Endometrium (tissue), 2 donors: Measurements from ENCODE around the gene NONO.
"Not testable (repeated sequence)": the region's sequence is repeated elsewhere in the genome, so short reads cannot be mapped to it uniquely, and the experiment has no call there.

ENCODE experiments used
- FAIRE-seq: peaks from 2 replicates; lab custom pipeline; 2012; peaks lifted over from hg19 to GRCh38; lab: Jason Lieb, UNC
- donor health status: control.
- donor health status: control.

Gene NONO, protein sequence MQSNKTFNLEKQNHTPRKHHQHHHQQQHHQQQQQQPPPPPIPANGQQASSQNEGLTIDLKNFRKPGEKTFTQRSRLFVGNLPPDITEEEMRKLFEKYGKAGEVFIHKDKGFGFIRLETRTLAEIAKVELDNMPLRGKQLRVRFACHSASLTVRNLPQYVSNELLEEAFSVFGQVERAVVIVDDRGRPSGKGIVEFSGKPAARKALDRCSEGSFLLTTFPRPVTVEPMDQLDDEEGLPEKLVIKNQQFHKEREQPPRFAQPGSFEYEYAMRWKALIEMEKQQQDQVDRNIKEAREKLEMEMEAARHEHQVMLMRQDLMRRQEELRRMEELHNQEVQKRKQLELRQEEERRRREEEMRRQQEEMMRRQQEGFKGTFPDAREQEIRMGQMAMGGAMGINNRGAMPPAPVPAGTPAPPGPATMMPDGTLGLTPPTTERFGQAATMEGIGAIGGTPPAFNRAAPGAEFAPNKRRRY

DNA sequence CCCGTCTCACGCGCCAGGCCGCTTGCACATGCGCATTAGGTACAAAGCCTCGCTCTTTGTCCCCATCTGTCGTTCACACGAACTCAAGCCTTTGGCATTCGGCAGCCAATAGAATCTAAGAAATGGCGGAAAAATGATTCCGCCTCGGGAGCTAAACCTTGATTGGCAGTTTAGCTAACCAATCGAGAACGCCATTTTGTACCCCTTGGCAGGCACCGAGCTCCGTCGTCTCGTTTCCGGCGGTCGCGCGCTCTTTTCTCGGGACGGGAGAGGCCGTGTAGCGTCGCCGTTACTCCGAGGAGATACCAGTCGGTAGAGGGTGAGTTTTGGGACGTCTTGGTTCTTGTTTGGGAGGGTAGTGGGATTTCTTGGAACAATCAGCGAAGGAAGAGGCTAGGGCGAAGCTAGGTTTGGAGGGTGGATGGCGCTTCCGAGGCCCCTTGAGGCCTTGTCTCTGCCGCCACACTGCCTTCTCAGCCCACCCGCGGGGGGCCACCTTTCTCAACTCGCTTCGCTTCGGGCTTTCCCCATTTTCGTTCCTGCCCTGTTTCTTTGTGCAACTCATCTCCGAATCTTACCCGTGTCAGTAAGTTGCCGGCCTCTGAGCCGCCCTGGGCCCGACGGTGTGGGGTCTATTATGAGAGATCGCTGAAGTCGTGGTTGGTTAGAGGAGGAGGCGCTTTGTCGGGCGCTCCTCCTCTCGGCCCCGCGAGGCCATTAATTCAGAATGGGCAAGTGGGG, at the start of gene NONO:
Gene NONO, plus strand, starts transcription at position 233 of the 741 bp plus-strand sequence. CDS start 7,003 bp downstream, outside the sequence.
- peak; percentile 77 for FAIRE-seq

DNA sequence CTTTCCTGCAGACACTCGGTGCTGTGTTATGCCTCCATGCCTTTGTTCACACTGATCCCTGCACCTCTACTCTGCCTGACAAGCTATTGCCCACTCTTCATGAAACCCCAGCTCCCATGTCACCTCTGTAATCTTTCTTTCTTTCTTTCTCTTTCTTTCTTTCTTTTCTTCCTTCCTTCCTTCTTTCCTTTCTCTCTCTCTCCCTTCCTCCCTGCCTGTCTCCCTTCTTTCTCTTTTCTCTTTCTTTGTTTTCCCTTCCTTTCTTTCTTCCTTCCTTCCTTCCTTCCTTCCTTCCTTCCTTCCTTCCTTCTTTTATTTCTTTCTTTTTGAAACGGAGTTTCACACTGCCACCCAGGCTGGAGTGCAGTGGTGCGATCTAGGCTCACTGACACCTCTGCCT, 48.0 kb upstream of the NONO start:
- FAIRE-seq, result no peak

- no peak for FAIRE-seq
Observed at GRCh38 chrX:71236836-71237235, 46.6 kb upstream of the NONO start.

GRCh38 chrX:71239781-71240180, 43.7 kb upstream of the NONO start:
- no peak for FAIRE-seq

DNA sequence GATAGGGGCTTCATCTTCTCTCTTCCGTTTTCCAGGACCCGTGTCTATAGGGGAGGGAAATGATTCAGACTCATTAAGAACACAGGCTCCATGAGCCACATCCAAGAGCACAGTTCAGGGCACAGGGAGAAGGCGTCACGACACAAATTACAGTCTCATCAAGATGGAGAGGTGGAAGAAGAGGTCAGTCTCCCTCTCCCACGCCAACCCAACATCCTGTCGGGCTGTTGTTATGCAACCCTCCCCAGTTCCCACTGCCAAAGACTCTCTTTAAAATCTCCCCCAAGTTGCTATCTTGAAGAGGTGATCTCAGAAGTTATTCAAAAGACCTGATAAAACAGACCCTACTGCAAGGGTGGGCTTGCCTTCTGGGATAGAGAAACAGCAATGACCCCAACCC, 42.1 kb upstream of the NONO start:
- no peak for FAIRE-seq

- FAIRE-seq, result no peak
Observed at GRCh38 chrX:71244359-71245128, 38.9 kb upstream of the NONO start.

- FAIRE-seq, result no peak
Observed at GRCh38 chrX:71245159-71245558, 38.3 kb upstream of the NONO start.

DNA sequence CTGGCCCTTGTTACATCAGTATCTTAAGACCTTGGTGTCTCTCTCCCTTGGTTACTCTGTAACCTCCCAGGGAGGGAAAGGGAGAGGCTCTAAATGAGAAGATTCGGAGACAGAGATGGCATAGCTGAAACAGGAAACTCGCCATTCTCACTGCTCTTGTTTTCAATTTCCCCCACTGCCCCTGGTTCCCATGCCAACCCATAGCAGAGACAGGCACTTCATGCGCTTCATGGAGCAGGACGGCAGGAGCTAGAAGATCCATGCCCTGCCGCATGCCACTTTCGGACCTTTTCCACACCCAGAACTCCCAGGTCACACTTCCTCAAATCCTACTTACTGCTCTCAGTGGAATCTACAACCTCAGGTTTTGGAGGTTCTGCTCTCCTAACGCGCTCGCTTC, 32.6 kb upstream of the NONO start:
- FAIRE-seq, result no peak

GRCh38 chrX:71251466-71251973, 31.9 kb upstream of the NONO start:
- FAIRE-seq, result no peak

- FAIRE-seq, result no peak
Observed at GRCh38 chrX:71252221-71252620, 31.2 kb upstream of the NONO start.

GRCh38 chrX:71253253-71254091, 30.0 kb upstream of the NONO start:
- FAIRE-seq, result no peak

- FAIRE-seq, result no peak
Observed at GRCh38 chrX:71254092-71254963, 29.1 kb upstream of the NONO start, which contains the start of gene ZMYM3. TSS of gene ZMYM3 (minus strand) at chrX:71254140. CDS start at chrX:71253255, 885 bp downstream.

DNA sequence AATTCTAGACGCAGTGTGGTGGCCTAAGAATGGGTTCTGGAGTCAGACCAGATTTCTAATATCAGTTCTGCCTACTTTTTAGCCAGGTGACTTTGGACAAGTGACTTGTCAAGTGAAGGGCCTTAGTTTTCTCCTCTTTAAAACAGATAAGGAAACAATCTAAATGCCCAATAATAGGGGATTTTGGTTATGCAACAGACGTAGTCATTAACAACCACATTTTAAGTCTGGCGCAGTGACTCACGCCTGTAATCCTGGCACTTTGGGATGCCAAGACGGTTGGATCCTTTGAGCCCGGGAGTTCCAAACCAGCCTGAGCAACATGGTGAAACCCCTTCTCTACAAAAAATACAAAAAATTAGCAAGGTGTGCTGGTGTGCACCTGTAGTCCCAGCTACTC, 27.4 kb upstream of the NONO start:
- FAIRE-seq, result no peak

DNA sequence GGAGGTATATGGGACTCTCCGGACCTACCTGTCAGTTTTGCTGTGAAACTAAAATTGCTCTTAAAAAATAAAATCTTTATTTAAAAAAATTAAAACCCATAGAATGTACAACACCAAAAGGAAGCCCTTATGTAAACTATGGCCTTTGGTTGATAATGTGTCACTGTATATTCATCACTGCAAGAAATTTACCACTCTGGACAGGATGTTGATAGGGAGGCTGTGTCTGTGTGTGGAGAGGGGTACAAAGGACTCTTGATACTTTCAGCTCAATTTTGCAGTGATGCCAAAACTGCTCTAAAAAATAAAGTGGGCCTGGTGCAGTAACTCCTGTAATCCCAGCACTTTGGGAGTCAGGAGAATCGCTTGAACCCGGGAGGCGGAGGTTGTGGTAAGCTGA, 26.6 kb upstream of the NONO start:
- FAIRE-seq, result no peak

DNA sequence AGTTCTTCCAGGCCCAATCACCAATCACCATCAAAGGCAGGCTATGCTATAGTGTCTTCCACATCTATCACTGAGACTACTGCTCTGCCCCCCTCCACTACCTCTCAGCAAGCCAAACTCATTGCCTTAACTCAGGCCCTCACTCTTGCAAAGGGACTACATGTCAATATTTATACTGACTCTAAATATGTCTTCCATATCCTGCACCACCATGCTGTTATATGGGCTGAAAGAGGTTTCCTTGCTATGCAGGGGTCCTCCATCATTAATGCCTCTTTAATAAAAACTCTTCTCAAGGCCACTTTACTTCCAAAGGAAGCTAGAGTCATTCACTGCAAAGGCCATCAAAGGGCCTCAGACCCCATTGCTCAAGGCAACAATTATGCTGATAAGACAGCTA, 14.8 kb upstream of the NONO start:
- FAIRE-seq, result not testable (repeated sequence)

GRCh38 chrX:71269801-71270395, 13.5 kb upstream of the NONO start:
- no peak for FAIRE-seq

DNA sequence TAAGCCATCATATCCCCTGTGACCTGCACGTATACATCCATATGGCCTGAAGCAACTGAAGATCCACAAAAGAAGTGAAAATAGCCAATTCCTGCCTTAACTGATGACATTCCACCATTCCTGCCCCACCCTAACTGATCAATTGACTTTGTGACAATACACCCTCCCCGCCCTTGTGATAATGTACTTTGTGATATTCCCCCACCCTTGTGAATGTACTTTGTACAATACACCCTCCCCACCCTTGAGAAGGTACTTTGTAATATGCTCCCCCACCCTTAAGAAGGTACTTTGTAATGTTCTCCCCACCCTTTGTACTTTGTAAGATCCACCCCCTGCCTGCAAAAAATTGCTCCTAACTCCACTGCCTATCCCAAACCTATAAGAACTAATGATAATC, 11.1 kb upstream of the NONO start:
- not testable (repeated sequence) for FAIRE-seq

DNA sequence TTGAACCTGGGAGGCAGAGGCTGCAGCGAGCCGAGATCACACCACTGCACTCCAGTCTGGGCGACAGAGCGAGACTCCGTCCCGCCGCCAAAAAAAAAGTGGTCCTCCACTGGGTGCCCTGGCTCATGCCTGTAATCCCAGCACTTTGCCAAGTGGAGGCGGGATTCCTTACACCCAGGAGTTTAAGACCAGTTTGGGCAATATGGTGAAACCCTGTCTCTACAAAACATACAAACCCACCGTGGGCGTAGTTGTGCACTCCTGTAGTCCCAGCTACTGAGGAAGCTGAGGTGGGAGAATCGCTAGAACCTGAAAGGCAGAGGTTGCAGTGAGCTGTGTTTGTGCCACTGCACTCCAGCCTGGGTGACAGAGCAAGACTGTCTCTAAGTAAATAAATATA, 2.1 kb upstream of the NONO start:
- FAIRE-seq, result not testable (repeated sequence)

GRCh38 chrX:71282514-71283402, 677 bp upstream of the NONO start:
- FAIRE-seq, result no peak
